Measurements from ENCODE around the gene TRIP13.
"Not testable (repeated sequence)": the region's sequence is repeated elsewhere in the genome, so short reads cannot be mapped to it uniquely, and the experiment has no call there.

TRIP13 gene

DNA sequence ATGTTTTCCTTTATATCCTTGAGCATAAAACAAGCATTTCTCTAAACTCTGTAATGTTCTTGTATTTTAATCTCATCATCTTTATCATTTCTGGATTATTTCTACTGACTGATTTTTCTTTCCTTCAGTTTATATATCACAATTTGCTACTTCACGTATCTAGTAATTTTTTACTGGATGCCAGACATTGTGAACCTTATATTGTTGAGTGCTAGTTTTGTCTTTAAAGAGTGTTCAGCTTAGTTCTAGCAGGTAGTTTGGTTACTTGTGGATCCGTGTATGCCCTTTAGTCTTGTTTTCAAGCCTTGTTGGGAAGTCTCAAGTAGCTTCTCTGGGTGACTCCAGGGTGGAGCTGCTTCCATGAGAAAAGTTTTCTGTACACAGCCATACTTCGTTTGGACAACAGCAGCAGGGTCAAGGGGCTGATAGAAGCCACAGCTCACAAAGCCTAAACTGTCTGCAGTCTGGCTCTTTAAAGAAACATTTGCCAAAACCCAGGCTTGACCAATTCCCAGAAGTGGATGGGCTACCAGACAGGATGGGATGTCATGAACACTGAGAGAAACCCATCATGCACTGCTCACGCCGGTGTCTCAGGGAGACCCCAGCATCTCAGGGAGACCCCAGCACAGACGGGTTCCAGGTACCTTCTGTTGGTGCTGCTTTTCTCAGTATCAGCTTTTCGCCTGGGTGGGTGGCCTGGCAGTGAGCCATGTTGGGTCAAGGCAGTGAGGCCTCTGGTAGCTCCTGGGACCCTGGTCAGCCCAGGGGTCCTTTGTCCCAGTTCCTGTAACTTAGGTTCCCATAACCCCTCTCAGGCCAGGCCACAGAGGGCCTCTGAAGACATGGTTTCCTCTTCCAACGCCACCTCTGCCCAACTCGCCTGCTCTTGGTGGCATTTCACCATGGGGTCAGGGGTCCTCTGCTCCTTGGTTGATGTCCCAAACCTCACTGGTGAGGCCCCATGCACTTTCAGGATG, 29.1 kb downstream of the TRIP13 start:
- no peak for DNase-seq (ENCODE audit: low spot score)

DNA sequence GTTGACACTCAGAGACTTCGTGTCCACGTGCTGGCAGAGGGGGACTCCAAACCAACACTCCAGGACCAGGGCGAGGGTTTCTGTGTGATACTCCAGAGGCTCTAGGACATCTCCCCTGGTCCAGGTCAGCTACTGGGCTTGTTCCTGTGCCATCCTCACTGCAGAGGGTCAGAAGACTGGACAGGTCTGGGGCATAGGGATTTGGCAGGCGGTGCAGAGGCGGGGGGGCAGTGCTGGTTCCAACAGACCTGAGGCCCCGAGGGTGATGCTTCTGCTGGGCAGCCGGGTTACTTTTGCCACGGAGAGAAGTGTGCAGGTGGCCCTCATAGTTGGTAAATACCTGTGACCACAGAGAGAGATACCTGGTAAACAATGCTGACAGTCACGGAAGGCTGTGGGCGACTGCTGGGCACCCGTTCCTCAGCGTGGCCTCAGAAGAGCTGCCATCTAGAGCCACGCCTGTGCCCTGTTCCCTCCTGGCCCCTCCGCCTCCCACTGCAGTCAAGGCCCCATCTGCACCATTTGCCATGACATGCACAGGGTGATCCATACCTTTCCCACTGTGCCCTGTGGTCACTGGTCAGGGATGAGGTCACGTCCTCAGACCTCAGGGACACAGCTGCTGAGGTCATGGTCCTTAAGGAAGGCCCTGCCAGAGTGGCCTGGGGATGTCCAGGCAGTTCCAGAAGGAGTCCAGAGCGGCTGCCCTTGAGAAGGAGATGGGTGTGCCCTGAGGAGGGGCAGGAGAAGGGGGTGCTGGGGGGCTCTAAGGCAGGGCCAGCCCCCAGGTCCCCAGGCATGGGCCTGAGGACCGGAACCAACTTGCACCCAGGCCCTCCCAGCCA, 30.0 kb downstream of the TRIP13 start:
- DNase-seq (ENCODE audit: low spot score) = no peak

DNA sequence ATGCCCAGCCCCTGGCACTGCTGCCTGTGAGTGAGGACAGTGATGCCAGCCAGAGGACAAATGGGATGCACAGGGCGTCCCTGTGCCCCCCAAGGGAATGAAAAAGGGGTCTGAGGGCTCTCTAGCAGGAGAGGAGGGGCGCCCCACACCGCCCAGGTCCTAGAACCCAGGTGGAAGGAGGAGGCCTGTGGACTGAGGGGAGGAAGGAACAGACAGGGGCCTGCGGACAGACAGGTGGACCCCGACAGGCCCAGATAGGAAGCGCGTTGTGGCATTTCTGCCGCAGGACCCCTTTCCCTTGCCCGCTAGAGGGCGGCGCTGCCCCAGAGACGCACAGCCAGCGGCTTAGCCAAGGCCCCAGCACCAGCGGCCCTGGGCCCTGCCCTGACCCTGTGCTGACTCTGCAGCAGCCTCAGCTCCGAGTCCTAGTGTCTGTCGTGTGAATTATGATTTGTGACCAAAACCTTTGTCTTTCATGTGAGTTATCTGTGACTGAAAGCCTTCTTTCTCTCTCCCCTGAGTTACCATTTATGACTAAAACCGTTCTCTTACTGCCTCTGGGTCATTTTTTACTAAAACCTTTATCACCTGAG, 30.7 kb downstream of the TRIP13 start:
- peak; percentile 93 for DNase-seq (ENCODE audit: low spot score)

DNA sequence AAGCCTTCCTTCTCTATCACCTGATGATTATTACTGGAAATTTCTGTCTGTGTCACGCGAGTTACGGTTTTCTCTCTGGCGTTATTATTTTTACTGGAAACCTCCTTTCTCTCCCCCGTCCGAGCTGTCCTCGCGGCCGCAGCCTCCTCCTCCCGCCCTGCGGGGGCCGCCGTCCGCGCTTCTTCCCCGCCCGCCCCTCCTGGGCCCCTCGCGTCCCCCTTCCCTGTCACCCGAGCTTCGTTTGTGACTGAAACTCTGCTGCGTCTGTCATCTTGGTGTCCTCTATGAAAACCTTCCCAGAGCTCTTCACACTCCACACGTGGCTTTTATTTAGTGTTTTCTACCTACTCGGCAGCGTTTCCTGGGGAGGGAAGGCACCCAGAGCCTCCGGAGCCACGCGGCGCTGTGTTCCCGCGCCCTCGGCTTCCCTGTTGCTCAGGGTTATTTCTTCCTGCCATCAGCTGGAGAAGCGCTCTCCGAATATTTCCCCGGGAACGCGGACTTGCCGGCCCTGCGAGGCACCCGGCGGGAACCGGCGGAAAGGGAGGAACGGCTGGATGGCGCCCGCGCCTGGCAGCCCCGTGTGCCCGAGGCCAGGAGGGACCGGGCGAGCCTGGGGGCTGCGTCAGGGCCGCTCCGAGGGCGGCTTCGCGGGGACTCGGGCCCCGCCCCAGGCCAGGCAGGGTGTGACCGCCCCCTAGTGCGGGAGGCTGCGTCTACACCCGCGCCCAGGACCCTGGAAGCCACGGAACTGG, 33.9 kb downstream of the TRIP13 start:
- no peak for DNase-seq (ENCODE audit: low spot score)

DNA sequence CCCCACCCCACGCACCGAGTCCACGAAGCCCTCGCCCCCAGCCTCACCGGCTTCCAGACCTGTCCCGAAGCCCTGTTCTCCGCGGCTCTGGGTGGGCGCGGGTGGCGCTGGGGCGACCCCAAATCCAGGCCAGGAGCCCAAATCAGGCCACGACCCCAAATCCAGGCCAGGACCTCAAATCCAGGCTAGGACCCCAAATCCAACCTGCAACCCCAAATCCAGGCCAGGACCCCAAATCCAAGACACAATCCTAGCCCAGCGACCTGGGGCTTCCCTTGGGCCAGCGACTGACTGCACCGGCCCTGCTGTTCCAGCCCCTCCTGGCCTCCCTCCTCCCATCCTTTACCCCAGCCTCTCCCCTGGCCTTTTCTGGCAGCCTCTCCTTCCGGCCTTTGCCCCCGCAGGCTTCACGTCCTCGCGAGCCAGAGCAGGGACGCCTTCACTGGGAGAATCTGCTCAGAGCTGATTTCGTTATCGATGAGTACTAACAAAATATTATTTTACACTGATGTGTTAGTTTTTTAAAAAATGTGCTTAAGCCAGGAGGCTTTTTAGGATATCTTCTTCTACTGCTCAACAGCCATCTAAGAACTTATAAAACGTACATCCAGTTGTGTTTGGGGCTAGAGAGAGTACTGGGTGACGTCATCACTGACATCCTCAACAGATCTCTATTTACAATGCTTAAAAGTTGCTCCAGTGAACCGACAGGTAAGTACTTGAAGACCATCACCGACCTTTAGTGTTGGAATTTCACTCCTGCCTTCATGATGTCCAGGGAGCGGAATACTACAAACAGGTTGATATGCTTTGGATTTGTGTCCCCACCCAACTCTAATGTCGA, 34.7 kb downstream of the TRIP13 start:
- no peak for DNase-seq (ENCODE audit: low spot score)

DNA sequence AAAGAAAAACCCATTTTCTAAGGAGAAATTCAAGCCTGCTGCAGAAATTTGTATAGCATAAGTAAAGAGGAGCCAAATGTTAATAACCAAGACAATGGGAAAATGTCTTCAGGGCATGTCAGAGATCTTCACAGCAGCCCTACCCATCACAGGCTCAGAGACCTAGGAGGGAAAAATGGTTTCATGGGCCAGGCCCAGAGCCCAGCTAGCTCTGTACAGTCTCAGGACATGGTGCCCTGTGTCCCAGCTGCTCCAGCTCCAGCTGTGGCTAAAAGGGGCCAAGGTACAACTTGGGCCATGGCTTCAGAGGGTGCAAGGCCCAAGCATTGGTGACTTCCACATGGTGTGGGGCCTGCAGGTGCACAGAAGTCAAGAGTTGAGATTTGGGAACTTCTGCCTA, 36.5 kb downstream of the TRIP13 start:
- DNase-seq (ENCODE audit: low spot score) = not testable (repeated sequence)

DNA sequence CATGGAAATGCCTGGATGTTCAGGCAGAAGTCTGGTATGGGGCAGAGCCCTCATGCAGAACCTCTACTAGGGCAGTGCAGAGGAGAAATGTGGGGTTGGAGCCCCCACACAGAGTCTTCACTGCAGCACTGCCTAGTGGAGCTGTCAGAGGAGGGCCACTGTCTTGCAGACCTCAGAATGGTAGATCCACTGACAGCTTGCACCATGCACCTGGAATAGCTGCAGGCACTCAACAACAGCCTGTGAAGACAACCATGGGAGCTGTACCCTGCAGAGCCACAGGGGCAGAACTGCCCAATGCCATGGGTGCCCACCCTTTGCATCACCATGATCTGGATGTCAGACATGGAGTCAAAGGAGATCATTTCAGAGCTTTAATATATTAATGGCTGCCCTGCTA, 36.9 kb downstream of the TRIP13 start:
- DNase-seq (ENCODE audit: low spot score) = no peak

DNA sequence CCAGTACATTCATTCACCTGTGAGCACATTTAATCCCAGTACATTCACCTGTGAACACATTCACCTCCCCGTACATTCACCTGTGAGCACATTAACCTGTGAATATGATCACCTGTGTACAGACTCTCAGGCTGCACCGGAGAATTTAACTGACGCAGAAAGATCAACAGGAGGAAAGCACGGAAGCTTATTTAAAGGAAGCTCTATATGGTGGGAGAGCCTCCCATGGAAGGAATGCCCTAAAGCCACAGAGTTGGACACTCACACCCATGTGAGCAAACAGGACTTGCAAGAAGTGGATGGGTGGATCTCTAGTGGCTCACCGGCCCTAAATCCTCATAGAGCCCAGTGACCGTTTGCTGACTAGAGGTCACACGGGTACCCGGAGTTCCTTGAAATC, 38.2 kb downstream of the TRIP13 start:
- no peak for DNase-seq (ENCODE audit: low spot score)

DNA sequence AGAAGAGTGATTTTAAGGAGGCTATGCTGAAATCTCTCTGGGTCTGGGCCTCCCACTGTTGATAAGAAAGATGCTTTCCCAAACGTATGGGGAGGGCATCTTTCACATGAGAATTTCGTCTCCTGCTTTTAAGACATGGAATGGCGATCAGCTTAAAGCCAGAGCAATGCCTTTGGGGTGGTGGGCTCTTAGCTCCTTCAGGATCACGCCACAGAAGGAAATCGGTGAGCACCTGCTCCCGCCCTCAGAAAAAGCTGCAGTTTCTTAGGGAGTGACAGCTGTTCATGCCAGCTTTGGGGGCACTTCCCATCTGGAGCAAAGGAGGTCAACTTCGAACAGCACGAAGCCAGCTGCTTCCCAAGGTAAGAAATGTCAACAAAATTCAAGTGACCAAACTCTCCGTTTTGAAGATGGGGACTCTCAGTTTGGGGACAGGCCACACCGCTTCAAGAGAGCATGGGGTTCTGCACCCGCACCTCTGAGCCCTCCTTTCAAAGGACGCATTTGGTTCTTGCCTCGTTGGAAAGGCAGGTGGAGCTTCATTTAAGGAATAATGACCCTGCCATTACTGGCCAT, 39.0 kb downstream of the TRIP13 start:
- DNase-seq (ENCODE audit: low spot score) = no peak

DNA sequence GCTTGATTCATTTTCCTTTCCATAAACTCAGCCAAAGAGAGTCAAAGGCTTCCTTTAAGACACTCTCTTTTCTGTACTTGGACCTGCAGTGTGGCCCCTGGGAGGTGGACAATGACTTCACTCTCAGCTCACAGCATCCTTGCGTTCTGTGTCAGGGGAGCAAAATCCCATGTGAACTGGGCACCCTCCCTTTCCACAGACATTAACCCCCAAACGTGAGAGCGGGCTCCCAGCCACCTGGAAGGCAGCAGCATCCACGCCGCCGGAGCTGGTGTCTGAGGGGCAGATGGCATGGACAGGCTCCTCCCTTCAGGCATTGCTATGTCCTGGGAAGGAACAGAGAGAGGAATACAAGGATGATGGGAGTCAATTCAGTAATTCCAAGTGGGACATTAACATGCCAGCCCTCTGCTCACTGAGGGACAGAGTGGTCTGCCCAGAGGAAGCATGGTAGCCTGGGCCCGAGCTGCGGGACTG, 39.5 kb downstream of the TRIP13 start:
- DNase-seq (ENCODE audit: low spot score) = no peak

DNA sequence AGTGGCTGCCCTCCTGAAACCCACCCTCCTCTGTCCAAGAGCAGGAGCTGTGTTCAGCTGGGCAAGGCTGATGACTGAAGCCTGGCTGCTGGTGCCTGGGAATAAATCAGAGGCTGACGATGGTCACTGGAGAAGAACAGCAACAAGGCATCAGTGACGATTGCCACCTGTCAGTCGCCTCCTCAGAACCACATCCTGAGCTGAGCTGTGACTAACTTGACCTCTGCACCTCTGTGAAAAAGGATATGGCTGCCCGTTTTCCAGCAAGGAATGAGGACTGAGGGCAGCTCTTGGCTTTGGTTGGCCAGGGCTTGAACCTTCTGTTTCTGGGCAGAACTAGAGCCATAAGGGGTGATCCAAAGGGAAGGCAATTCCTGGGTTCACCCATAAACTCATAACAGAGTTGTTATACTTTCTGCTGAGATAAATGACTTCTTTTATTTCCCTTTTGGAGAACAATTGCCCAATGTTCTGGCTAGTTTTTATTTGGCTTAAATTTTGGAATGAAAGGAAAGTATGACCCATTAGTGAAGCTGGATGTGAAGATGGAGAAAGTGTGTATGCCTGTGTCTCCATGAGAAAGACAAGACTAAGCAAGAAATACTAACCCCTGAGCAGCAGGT, 40.1 kb downstream of the TRIP13 start:
- no peak for DNase-seq (ENCODE audit: low spot score)

DNA sequence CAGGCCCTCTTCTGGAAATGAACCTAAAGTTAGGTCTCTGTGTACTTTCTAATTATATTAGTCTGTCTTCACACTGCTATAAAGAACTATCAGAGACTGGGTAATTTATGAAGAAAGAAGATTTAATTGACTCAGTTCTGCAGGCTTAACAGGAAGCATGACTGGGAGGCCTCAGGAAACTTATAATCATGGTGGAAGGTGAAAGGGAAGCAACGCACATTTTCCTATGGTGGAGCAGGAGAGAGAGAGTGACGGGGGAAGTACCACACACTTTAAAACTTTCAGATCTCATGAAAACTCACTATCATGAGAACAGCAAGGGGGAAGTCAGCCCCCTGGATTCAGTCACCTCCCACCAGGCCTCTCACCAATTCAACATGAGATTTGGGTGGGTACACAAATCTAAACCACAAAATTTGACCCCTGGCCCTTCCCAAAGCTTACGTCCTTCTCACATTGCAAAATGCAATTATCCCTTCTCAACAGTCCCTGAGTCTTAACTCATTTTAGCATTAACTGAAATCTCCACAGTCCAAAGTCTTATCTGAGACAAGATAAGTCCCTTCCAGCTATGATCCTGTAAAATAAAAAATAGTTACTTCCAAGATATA, 40.7 kb downstream of the TRIP13 start:
- no peak for DNase-seq (ENCODE audit: low spot score)

DNA sequence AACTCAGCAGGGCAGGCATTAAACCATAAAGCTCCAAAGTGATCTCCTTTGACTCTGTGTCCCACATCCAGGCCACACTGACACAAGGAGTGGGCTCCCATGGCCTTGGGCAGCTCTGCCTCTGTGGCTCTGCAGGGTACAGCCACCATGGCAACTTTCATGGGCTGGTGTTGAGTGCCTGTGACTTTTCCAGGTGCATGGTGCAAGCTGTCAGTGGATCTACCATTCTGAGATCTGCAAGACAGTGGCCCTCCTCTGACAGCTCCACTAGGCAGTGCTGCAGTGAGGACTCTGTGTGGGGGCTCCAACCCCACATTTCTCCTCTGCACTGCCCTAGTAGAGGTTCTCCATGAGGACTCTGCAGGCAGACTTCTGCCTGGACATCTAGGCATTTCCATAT, 41.3 kb downstream of the TRIP13 start:
- DNase-seq (ENCODE audit: low spot score) = not testable (repeated sequence)

DNA sequence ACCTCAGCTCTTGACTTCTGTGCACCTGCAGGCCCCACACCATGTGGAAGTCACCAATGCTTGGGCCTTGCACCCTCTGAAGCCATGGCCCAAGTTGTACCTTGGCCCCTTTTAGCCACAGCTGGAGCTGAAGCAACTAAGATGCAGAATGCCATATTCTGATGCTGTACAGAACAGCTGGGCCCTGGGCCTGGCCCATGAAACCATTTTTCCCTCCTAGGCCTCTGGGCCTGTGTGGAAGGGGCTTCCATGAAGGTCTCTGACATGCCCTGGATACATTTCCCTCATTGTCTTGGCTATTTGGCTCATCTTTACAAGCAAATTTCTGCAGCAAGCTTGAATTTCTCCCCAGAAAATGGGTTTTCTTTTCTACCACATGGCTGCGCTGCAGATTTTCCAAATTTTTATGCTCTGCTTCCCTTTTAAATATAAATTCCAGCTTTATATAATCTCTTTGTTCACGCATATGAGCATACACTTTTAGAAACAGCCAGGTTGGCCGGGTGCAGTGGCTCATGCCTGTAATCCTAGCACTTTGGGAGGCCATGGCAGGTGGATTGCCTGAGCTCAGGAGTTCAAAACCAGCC, 41.8 kb downstream of the TRIP13 start:
- not testable (repeated sequence) for DNase-seq (ENCODE audit: low spot score)

DNA sequence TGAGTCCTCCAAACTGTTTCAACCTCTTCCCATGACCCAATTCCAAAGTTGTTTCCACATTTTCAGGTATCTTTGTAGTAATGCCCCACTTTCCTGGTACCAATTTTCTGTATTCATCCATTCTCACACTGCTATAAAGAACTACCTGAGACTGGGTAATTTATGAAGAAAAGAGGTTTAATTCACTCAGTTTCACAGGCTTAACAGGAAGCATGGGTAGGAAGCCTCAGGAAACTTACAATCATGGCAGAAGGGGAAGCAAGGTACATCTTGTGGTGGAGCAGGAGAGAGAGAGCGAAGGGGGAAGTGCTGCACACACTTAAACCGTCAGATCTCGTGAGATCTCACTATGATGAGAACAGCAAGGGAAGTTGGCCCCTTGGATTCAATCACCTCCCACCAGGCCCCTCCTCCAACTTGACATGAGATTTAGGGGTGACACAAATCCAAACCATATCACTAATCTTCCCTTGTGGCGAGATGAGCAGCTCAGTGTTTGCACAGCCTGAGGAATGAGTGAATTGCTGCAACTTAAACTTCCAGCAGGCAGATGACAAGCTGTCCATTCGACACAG, 42.9 kb downstream of the TRIP13 start:
- no peak for DNase-seq (ENCODE audit: low spot score)

DNA sequence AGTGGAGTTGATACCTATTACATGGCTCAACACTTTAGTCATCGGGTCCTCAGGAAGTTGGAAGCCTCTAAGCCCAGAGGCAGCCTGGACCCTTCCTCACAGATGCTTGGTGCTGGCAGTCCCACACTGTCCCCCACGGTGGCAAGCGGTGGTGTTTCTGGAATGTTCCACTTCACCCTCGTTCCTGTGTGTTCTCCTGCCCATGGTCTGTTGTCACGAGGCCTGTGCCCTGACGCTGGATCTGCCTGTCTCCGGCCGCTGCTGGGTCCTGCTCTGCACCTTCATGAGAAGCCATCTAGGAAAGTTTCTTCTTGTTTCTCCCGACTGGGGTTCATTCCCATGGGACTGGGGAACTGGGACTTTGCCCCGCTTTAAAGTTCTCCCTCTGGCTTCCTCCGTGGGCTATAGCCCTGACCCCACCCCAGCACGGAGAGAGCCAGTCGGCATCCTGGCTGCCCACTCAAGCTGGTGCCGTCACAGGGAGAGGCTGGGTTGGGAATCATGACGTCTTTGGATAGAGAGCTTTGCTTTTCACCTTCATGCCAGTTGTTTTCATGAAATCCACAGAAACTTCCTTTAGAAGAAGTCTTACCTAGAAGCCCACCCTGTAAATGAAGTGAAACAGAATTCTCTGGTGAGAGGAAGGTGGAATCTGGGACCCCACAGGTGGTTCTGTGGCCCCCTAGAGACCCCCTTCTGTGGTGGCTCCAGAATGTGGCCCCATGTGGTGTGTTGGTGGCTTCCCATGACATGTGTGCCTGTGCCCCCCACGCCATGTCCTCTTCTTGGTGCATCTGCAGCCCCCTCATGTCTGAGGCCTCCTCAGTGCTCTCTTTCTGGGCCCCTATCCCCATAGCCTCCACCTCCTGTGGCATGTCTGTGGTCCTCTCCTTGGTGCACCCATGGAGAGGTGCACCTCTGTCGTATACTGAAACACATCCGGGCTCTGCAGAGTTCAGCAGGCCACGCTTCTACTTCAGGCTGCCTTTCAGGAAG, 43.8 kb downstream of the TRIP13 start:
- DNase-seq (ENCODE audit: low spot score) = no peak

DNA sequence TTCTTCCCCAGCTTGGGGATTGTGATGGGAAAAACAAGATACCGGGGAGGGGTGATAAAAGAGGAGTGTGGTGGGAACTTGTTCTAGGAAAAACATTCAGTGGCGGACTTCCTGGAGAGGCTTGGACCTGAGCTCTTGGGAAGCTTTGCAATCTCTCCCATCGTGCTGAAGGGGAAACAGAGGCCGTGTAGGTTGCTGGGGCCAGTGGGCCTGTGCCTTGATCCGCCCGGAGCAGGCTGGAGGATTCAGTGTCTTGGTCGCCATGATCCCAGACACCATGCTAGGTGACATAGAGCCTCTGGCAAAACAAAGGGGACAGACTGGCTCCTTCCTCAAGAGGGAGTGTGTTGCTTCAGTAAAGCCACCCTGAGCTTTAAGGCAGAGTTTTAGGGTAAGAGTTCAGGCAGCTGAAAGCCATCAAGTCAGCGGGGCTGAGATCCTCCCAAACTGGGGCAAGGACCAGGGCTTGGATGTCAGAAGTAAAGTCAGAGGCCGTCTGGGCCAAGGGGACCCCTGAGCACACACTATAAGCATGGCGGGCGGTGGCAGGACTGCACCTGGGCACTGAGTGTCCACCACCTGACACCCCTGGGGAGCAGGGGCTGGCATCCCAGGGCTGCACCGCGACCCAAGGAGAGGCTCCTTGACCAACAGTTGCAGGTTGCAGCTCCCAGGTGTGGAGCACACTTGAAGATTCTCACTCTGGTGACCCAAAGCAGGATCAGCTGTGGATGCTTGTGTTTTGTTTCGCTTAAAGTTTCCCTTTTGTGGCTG, 44.7 kb downstream of the TRIP13 start:
- DNase-seq (ENCODE audit: low spot score) = no peak

Data from NAMALWA (cell line).